Stimulated activated naive CD8-positive, alpha-beta T cell treated with anti-CD3 and anti-CD28 coated beads, Interleukin-15, Interleukin-2, amounts not matched to agents 100 U/mL and 50 U/mL, for 24 hours (primary cell): ENCODE data around the gene COQ5.
"Not testable (repeated sequence)": the region's sequence is repeated elsewhere in the genome, so short reads cannot be mapped to it uniquely, and the experiment has no call there.

ENCODE experiments used
- ATAC-seq: fragments of 150-1000 bp; cut with Tn5 transposase; one replicate; pipeline ENCODE4 v1.10.0; 2021
- DNase-seq: peaks from one replicate; pipeline ENCODE4 v3.0.0; 2021

COQ5 gene

GRCh38 chr12:120528861-120529525 lies at the start of gene COQ5:
TSS of gene COQ5 (minus strand) at chr12:120529158. CDS start at chr12:120529141, 17 bp downstream.
- peak; percentile 96 for ATAC-seq
- DNase-seq: peak; percentile 89

- no peak for DNase-seq
- no peak for ATAC-seq
These were observed 45.1 kb upstream of the COQ5 start for GRCh38 chr12:120574106-120574505.

GRCh38 chr12:120573560-120573959 lies 44.6 kb upstream of the COQ5 start:
- ATAC-seq: no peak
- DNase-seq: no peak

GRCh38 chr12:120571299-120571698 lies 42.3 kb upstream of the COQ5 start:
- ATAC-seq: no peak
- DNase-seq: no peak

GRCh38 chr12:120563495-120563894 lies 34.5 kb upstream of the COQ5 start:
- DNase-seq: no peak
- ATAC-seq: no peak

- DNase-seq: no peak
- ATAC-seq: no peak
These were observed 33.9 kb upstream of the COQ5 start for GRCh38 chr12:120562906-120563305.

GRCh38 chr12:120557589-120557988 lies 28.6 kb upstream of the COQ5 start:
- ATAC-seq: no peak
- DNase-seq: no peak

GRCh38 chr12:120554678-120555077 lies 25.7 kb upstream of the COQ5 start:
- ATAC-seq: no peak

GRCh38 chr12:120546050-120546386 lies 17.1 kb upstream of the COQ5 start:
- no peak for ATAC-seq
- DNase-seq: no peak

More at GRCh38 chr12:120554678-120555077, 25.7 kb upstream of the COQ5 start:
- DNase-seq: no peak

GRCh38 chr12:120544691-120545090 lies 15.7 kb upstream of the COQ5 start:
- ATAC-seq: no peak
- DNase-seq: no peak

GRCh38 chr12:120542166-120542565 lies 13.2 kb upstream of the COQ5 start:
- ATAC-seq: no peak
- no peak for DNase-seq

- ATAC-seq (no peak), DNase-seq (no peak)
These were observed 11.5 kb upstream of the COQ5 start for GRCh38 chr12:120540445-120540844.

GRCh38 chr12:120539303-120539702 lies 10.3 kb upstream of the COQ5 start:
- DNase-seq (no peak), ATAC-seq (no peak)

- ATAC-seq: no peak
- no peak for DNase-seq
These were observed 9.6 kb upstream of the COQ5 start for GRCh38 chr12:120538281-120539156.

GRCh38 chr12:120537856-120538220 lies 8.9 kb upstream of the COQ5 start:
- ATAC-seq (no peak), DNase-seq (no peak)

- ATAC-seq: no peak
- peak; percentile 24 for DNase-seq
These were observed 7.3 kb upstream of the COQ5 start for GRCh38 chr12:120536064-120536791.

GRCh38 chr12:120534703-120535655 lies 6.0 kb upstream of the COQ5 start:
- ATAC-seq: peak; percentile 75
- DNase-seq: peak; percentile 59

GRCh38 chr12:120534203-120534702 lies 5.3 kb upstream of the COQ5 start, which contains the start of gene RNF10:
TSS of gene RNF10 (plus strand) at chr12:120534356. CDS start at chr12:120534812, 456 bp downstream.
- ATAC-seq: peak; percentile 78

GRCh38 chr12:120532701-120533238 lies 3.8 kb upstream of the COQ5 start:
- no peak for DNase-seq

More at GRCh38 chr12:120534203-120534702, 5.3 kb upstream of the COQ5 start, which contains the start of gene RNF10:
- DNase-seq: peak; percentile 75

GRCh38 chr12:120530418-120530761 lies 1.4 kb upstream of the COQ5 start:
- not testable (repeated sequence) for ATAC-seq, DNase-seq

More at GRCh38 chr12:120532701-120533238, 3.8 kb upstream of the COQ5 start:
- no peak for ATAC-seq
